Endothelial cell of umbilical vein (primary cell): Measurements from ENCODE around the gene SEZ6.

ENCODE experiments used
- CTCF ChIP-seq, 2 donors: IDR thresholded peaks; 1 replicate in 1 of 2; 2 replicates in 1 of 2; pipeline ENCODE4 v1.5.1; 2011; ENCODE audit warnings: low read length in 2 of 2, mild to moderate bottlenecking in 2 of 2, moderate library complexity in 2 of 2, control low read depth in 1 of 2, inconsistent platforms in 1 of 2, low read depth in 1 of 2; ENCODE audit not compliant: insufficient read depth in 1 of 2; ENCODE audit errors: extremely low read depth in 1 of 2
- POLR2A ChIP-seq: IDR thresholded peaks from 2 replicates; pipeline ENCODE4 v1.6.1; 2012; ENCODE audit warnings: low read depth, mild to moderate bottlenecking, control low read depth, low read length

DNA sequence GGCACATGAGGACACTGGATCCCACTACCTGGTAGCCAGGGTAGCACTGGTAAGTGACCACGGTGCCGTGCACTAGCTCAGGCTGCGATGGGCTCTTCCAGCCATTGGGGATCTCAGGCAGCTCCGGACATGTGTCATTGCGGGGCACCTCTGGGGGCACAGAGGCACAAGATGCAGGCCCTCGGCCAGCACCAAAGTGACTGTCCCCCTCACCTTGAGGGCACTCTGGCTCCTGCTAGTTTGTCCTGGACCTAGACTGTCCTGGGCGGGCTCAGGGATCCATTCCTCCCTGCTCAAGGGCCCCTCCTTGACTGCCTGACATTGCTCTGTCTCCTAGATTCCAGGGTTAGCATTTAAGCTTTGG, 47.9 kb downstream of the SEZ6 start:
- TF ChIP-seq CTCF (IDR thresholded peaks at IDR 0.05; ENCODE audit: extremely low read depth in 1 of 2, insufficient read depth in 1 of 2, low read depth in 1 of 2, low read length in 2 of 2) (no peak), POLR2A (no peak)
